ENCODE data around the gene ARSB.

DNA sequence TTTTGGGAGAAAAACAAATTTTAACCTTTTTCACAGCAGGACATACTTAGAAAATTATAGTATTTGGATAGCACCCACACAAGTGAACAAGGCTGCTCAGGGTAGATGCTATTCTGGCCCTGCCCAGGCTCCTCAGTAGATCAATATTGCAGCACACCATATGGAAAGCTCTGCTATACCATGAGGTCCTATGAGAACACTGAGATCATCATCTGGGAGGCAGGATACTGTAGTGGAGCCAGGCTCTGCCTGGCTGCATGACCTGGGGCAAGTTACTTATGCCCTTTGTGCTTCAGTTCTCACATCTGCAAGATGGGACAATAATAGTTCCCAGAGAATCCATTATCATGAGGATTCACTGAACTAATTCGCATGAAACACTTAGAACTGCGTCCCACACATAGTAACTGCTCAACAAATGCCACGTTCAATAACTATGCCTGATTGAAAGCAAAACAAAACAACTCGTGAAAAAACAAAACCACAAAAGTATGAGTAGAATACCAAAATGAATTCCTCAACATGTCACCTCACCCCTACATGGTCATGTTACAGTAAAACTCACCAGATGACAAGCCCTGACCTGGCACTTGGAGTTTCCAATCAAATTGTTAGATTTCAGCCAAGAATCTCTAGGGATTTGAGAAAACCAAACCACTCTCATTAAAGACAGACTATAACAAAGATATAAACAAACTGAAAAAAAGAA, 31.9 kb downstream of the ARSB start:
- TF ChIP-seq, protein P1, sequence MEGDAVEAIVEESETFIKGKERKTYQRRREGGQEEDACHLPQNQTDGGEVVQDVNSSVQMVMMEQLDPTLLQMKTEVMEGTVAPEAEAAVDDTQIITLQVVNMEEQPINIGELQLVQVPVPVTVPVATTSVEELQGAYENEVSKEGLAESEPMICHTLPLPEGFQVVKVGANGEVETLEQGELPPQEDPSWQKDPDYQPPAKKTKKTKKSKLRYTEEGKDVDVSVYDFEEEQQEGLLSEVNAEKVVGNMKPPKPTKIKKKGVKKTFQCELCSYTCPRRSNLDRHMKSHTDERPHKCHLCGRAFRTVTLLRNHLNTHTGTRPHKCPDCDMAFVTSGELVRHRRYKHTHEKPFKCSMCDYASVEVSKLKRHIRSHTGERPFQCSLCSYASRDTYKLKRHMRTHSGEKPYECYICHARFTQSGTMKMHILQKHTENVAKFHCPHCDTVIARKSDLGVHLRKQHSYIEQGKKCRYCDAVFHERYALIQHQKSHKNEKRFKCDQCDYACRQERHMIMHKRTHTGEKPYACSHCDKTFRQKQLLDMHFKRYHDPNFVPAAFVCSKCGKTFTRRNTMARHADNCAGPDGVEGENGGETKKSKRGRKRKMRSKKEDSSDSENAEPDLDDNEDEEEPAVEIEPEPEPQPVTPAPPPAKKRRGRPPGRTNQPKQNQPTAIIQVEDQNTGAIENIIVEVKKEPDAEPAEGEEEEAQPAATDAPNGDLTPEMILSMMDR (IDR thresholded peaks at IDR 0.05; ENCODE audit: low read depth, low read length, poor library complexity, severe bottlenecking), result no peak
- no peak for TF ChIP-seq EZH2phosphoT487 (IDR thresholded peaks at IDR 0.05; ENCODE audit: borderline replicate concordance, low read length)
